HG03439 (cell line): ENCODE data around the gene RBPJ.

ENCODE experiments used
- ATAC-seq: cut with Tn5 transposase; IDR thresholded peaks from one replicate; pipeline ENCODE4 v1.9.1; 2021; ENCODE audit warnings: mild to moderate bottlenecking, moderate library complexity; ENCODE audit not compliant: unreplicated experiment

Gene RBPJ

GRCh38 chr4:26320538-26321372, at the start of gene RBPJ:
RBPJ (plus strand) TSS chr4:26321014; CDS start chr4:26321029, 15 bp downstream.
- ATAC-seq = peak; percentile 23

- ATAC-seq = no peak
These were observed 49.1 kb upstream of the RBPJ start for GRCh38 chr4:26271703-26272102.

- no peak for ATAC-seq
These were observed 47.9 kb upstream of the RBPJ start for GRCh38 chr4:26272654-26273615.

- no peak for ATAC-seq
These were observed 47.2 kb upstream of the RBPJ start for GRCh38 chr4:26273616-26273980.

GRCh38 chr4:26275281-26275680, 45.5 kb upstream of the RBPJ start:
- no peak for ATAC-seq

GRCh38 chr4:26279446-26279845, 41.4 kb upstream of the RBPJ start:
- ATAC-seq = no peak

- ATAC-seq = no peak
These were observed 38.9 kb upstream of the RBPJ start for GRCh38 chr4:26281881-26282280.

- ATAC-seq = no peak
These were observed 36.3 kb upstream of the RBPJ start for GRCh38 chr4:26284536-26284935.

GRCh38 chr4:26285272-26285671, 35.5 kb upstream of the RBPJ start:
- no peak for ATAC-seq

GRCh38 chr4:26287756-26288155, 33.1 kb upstream of the RBPJ start:
- ATAC-seq = no peak

GRCh38 chr4:26288355-26288909, 32.4 kb upstream of the RBPJ start:
- peak; percentile 74 for ATAC-seq

GRCh38 chr4:26289401-26289800, 31.4 kb upstream of the RBPJ start:
- no peak for ATAC-seq

GRCh38 chr4:26290321-26290720, 30.5 kb upstream of the RBPJ start:
- ATAC-seq = no peak

GRCh38 chr4:26294904-26295303, 25.9 kb upstream of the RBPJ start:
- no peak for ATAC-seq

- ATAC-seq = no peak
These were observed 24.8 kb upstream of the RBPJ start for GRCh38 chr4:26296021-26296420.

GRCh38 chr4:26296514-26296913, 24.3 kb upstream of the RBPJ start:
- ATAC-seq = no peak

GRCh38 chr4:26297219-26297618, 23.6 kb upstream of the RBPJ start:
- ATAC-seq = no peak

- no peak for ATAC-seq
These were observed 22.4 kb upstream of the RBPJ start for GRCh38 chr4:26298198-26298947.

- no peak for ATAC-seq
These were observed 21.4 kb upstream of the RBPJ start for GRCh38 chr4:26299254-26299882.
